ENCODE measurements around the gene SPTBN2. TPM values are rescaled to one million over a fixed set of nuclear protein-coding genes. Genes with fewer than 3 reads are reported as not detected.
A peak's percentile ranks its signal among the peaks of the same experiment; 100 is the strongest.

Gene SPTBN2
- total RNA-seq, 1 experiment from 2014 or later = 18.9 TPM

DNA sequence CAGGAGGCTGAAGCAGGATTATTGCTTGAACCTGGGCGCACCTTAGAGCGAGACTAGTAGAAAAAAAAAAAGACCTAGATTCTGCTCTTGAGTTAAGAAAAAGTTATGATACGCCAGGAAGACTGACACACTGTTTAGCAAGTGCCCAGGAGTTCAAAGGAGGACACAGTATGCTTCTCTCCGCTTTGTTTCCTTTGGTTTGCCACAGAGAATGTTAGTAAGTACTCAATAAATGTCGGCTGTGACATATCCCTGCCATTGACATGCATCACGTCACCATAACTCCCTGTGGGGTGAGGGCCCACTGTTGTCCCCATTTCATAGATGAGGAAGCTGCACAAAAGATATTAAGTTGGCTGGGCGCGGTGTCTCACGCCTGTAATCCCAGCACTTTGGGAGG lies 7.1 kb downstream of the SPTBN2 start:
- Histone ChIP-seq H2AFZ (ENCODE audit: low read length) (no peak overlapping the region), H4K20me1 (ENCODE audit: insufficient read depth, low read depth, low read length) (no peaks in the 10 kb centered on the region), H3K9me2 (replicated peaks; ENCODE audit: insufficient read depth, low read length) (no peaks in the 10 kb centered on the region), H3K79me2 (ENCODE audit: low read length) (peaks cover 34% of the 10 kb centered on the region), H3K27me3 (ENCODE audit: low read length) (no peaks in the 10 kb centered on the region), H3K36me3 (ENCODE audit: insufficient read depth, low read length) (no peaks in the 10 kb centered on the region; the same call in 1 of the 2 replicates), H3K4me2 (ENCODE audit: low read depth, low read length, poor library complexity, severe bottlenecking) (no peak overlapping the region), H3K9me3 (ENCODE audit: low read length) (no peaks in the 10 kb centered on the region), H3K4me1 (ENCODE audit: low read length) (peaks cover 35% of the 10 kb centered on the region), H3K4me3 (ENCODE audit: low read length) (no peak overlapping the region), H3K27ac (ENCODE audit: low read length) (no peak overlapping the region), H3K9ac (ENCODE audit: low read length) (no peak overlapping the region)
- no peak for DNase-seq

- Histone ChIP-seq H3K4me2 (ENCODE audit: low read depth, low read length, poor library complexity, severe bottlenecking) (peak overlapping the region; percentile 69), H3K4me3 (ENCODE audit: low read length) (peak overlapping the region; percentile 61; the same call in 1 of the 2 replicates), H3K9me2 (replicated peaks; ENCODE audit: insufficient read depth, low read length) (no peaks in the 10 kb centered on the region), H3K27ac (ENCODE audit: low read length) (no peak overlapping the region), H3K27me3 (ENCODE audit: low read length) (no peaks in the 10 kb centered on the region), H2AFZ (ENCODE audit: low read length) (no peak overlapping the region), H3K4me1 (ENCODE audit: low read length) (peaks cover 26% of the 10 kb centered on the region), H4K20me1 (ENCODE audit: insufficient read depth, low read depth, low read length) (no peaks in the 10 kb centered on the region), H3K9ac (ENCODE audit: low read length) (peak overlapping the region; percentile 55; the same call in 1 of the 2 replicates), H3K9me3 (ENCODE audit: low read length) (no peaks in the 10 kb centered on the region), H3K79me2 (ENCODE audit: low read length) (peaks cover 24% of the 10 kb centered on the region), H3K36me3 (ENCODE audit: insufficient read depth, low read length) (no peaks in the 10 kb centered on the region; the same call in 1 of the 2 replicates)
- DNase-seq = no peak
These were observed 8.0 kb downstream of the SPTBN2 start for GRCh38 chr11:66720899-66721470.

DNA sequence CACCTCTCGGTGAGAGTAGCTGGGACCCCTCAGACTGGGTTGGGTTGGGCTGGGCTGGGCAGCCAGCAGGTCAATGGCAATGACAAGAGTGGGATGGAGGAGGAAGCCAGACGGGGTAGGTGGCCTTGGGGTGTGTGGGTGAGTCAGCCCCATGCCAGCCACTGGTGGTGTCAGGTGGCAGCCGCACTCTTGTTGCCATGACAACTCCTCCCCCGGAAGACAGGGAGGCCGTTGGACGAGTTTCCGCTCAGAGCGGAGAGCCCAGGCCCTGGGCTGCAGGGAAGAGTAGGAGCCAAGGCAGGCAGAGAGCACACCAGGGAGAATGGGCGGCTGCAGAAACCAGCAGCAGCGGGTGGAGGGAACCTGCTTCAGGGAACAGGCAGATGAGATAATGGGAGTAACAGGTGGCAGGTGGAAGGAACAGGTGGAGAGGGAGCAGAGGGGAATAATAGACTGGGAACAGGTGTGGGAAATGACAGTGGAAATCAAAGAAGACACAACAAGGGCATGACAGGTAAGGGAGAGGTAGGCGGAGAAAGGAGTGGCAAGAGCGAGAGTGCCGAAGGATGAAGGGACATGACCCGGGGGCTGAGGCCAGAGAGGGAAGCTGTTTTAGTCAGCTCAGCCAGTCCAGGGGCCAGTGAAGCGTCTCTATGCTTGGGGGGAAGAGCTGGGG lies 8.7 kb downstream of the SPTBN2 start:
- Histone ChIP-seq H3K27me3 (ENCODE audit: low read length) (no peaks in the 10 kb centered on the region), H3K4me2 (ENCODE audit: low read depth, low read length, poor library complexity, severe bottlenecking) (peak overlapping the region; percentile 69), H3K9me2 (replicated peaks; ENCODE audit: insufficient read depth, low read length) (no peaks in the 10 kb centered on the region), H3K36me3 (ENCODE audit: insufficient read depth, low read length) (no peaks in the 10 kb centered on the region; the same call in 1 of the 2 replicates), H3K4me1 (ENCODE audit: low read length) (peaks cover 20% of the 10 kb centered on the region), H3K9ac (ENCODE audit: low read length) (peak overlapping the region; percentile 55), H2AFZ (ENCODE audit: low read length) (no peak overlapping the region), H3K79me2 (ENCODE audit: low read length) (peaks cover 18% of the 10 kb centered on the region), H3K27ac (ENCODE audit: low read length) (peak overlapping the region; percentile 26; the same call in 1 of the 2 replicates), H3K9me3 (ENCODE audit: low read length) (no peaks in the 10 kb centered on the region), H4K20me1 (ENCODE audit: insufficient read depth, low read depth, low read length) (no peaks in the 10 kb centered on the region), H3K4me3 (ENCODE audit: low read length) (peak overlapping the region; percentile 61; the same call in 1 of the 2 replicates)
- peak; percentile 85 for DNase-seq

- Histone ChIP-seq H3K27me3 (ENCODE audit: low read length) (no peaks in the 10 kb centered on the region), H3K79me2 (ENCODE audit: low read length) (0 out of 2 replicates have a peak, but pooled peaks cover 7% of the 10 kb centered on the region), H2AFZ (ENCODE audit: low read length) (no peak overlapping the region), H4K20me1 (ENCODE audit: insufficient read depth, low read depth, low read length) (no peaks in the 10 kb centered on the region), H3K9ac (ENCODE audit: low read length) (no peak overlapping the region), H3K9me3 (ENCODE audit: low read length) (no peaks in the 10 kb centered on the region), H3K4me1 (ENCODE audit: low read length) (peaks cover 18% of the 10 kb centered on the region), H3K9me2 (replicated peaks; ENCODE audit: insufficient read depth, low read length) (no peaks in the 10 kb centered on the region), H3K27ac (ENCODE audit: low read length) (no peak overlapping the region), H3K36me3 (ENCODE audit: insufficient read depth, low read length) (no peaks in the 10 kb centered on the region; the same call in 1 of the 2 replicates), H3K4me3 (ENCODE audit: low read length) (no peak overlapping the region), H3K4me2 (ENCODE audit: low read depth, low read length, poor library complexity, severe bottlenecking) (no peak overlapping the region)
- DNase-seq = no peak
These were observed 9.7 kb downstream of the SPTBN2 start for GRCh38 chr11:66719111-66719872.

DNA sequence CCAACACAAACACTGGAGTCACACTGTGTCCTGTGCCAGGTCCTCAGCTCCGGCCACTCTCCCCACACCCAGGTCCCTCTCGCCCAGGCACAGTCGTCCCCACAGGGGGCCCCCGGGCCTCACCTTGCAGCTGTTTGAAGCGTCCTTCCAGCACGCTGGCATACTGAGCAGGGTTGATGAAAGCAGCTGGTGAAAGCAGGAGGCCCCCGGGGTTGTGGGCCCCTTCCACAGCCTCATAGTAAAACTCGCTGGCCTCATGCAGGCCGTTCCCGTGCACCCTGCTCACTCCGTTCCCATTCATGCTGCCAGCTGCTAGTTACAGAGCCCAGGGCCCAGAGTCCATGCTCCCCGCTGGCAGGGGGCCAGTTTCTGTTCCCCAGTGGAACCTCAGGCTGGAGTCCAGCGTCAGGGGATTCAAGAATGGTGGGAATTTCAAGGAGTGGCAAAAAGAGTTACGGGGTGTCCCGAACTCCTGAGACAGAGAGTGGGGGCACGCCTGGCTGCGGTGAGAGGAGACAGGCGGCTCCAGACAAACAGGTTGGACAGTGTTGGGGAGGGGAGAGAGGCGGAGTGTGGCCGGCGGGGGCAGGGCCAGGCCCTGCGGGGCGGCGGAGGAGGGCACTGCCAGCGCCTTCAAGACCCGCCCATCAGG lies 10.6 kb downstream of the SPTBN2 start:
- Histone ChIP-seq H3K4me3 (ENCODE audit: low read length) (no peak overlapping the region), H3K4me1 (ENCODE audit: low read length) (peaks cover 18% of the 10 kb centered on the region), H3K9me3 (ENCODE audit: low read length) (no peaks in the 10 kb centered on the region), H3K27me3 (ENCODE audit: low read length) (no peaks in the 10 kb centered on the region), H3K9ac (ENCODE audit: low read length) (no peak overlapping the region), H2AFZ (ENCODE audit: low read length) (no peak overlapping the region), H3K27ac (ENCODE audit: low read length) (no peak overlapping the region), H4K20me1 (ENCODE audit: insufficient read depth, low read depth, low read length) (no peaks in the 10 kb centered on the region), H3K79me2 (ENCODE audit: low read length) (0 out of 2 replicates have a peak, but pooled peaks cover 5% of the 10 kb centered on the region), H3K36me3 (ENCODE audit: insufficient read depth, low read length) (no peaks in the 10 kb centered on the region; the same call in 1 of the 2 replicates), H3K4me2 (ENCODE audit: low read depth, low read length, poor library complexity, severe bottlenecking) (no peak overlapping the region), H3K9me2 (replicated peaks; ENCODE audit: insufficient read depth, low read length) (no peaks in the 10 kb centered on the region)
- DNase-seq = no peak

DNA sequence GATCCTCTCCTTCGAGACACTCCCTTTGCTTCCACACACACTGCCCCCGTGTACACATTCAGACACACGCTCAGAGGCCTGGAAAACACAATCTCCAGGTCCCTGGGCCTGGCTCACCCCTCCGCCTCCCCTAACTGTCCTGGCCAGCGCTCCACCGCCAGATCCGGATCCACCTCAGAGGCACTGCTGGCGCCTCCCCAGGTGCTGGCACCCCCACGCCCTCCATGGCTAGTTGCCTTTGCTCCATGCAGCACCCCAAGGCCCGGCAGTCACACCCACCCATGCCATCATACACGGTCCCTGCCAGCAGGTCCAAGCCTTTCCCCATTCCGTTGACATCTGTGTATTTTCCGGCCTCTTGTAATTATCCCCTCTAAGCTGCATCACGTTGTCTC lies 11.1 kb downstream of the SPTBN2 start:
- Histone ChIP-seq H3K27ac (ENCODE audit: low read length) (no peak overlapping the region), H3K79me2 (ENCODE audit: low read length) (0 out of 2 replicates have a peak, but pooled peaks cover 1% of the 10 kb centered on the region), H3K4me3 (ENCODE audit: low read length) (no peak overlapping the region), H3K36me3 (ENCODE audit: insufficient read depth, low read length) (no peaks in the 10 kb centered on the region; the same call in 1 of the 2 replicates), H3K4me2 (ENCODE audit: low read depth, low read length, poor library complexity, severe bottlenecking) (no peak overlapping the region), H2AFZ (ENCODE audit: low read length) (no peak overlapping the region), H4K20me1 (ENCODE audit: insufficient read depth, low read depth, low read length) (no peaks in the 10 kb centered on the region), H3K9ac (ENCODE audit: low read length) (no peak overlapping the region), H3K4me1 (ENCODE audit: low read length) (peaks cover 18% of the 10 kb centered on the region), H3K27me3 (ENCODE audit: low read length) (no peaks in the 10 kb centered on the region), H3K9me2 (replicated peaks; ENCODE audit: insufficient read depth, low read length) (no peaks in the 10 kb centered on the region), H3K9me3 (ENCODE audit: low read length) (no peaks in the 10 kb centered on the region)
- no peak for DNase-seq

DNA sequence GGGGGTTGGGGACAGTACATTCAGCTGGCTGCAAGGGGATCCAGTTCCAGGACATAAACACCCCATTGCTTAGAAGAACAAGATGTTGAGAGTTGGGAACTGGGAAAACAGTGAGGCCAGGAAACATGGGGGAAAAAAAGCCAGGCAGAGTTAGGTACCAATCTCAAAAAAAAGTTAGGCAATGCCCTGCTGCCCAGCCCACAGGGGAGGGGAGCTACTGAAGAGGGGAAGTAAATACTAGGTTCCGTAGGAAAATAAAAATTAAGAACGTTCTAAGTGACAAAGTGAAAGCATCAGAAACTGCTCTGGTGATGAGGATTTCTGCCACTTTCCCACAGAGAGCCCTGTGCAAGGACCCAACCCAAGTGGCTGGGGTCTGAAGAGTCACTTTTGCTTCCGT lies 12.0 kb downstream of the SPTBN2 start:
- no peaks in the 10 kb centered on the region for H3K79me2 ChIP-seq (ENCODE audit: low read length)
- no peak overlapping the region for H3K27ac ChIP-seq (ENCODE audit: low read length)
- no peaks in the 10 kb centered on the region for H3K9me2 ChIP-seq (replicated peaks; ENCODE audit: insufficient read depth, low read length)
- no peaks in the 10 kb centered on the region for H3K27me3 ChIP-seq (ENCODE audit: low read length)
- no peak for DNase-seq
- H4K20me1 ChIP-seq (ENCODE audit: insufficient read depth, low read depth, low read length) = no peaks in the 10 kb centered on the region
- H3K4me2 ChIP-seq (ENCODE audit: low read depth, low read length, poor library complexity, severe bottlenecking) = no peak overlapping the region
- H3K9ac ChIP-seq (ENCODE audit: low read length) = no peak overlapping the region
- no peaks in the 10 kb centered on the region for H3K9me3 ChIP-seq (ENCODE audit: low read length)
- peaks cover 18% of the 10 kb centered on the region for H3K4me1 ChIP-seq (ENCODE audit: low read length)
- no peak overlapping the region for H2AFZ ChIP-seq (ENCODE audit: low read length)
- H3K36me3 ChIP-seq (ENCODE audit: insufficient read depth, low read length) = no peaks in the 10 kb centered on the region; the same call in 1 of the 2 replicates
- H3K4me3 ChIP-seq (ENCODE audit: low read length) = no peak overlapping the region
